Stimulated activated CD4-positive, alpha-beta T cell treated with anti-CD3 and anti-CD28 coated beads, TNF-alpha, amount 100 ng/mL, for 24 hours (primary cell): ENCODE results near the gene TGFBI.

Experiments used
- DNase-seq, 3 experiments: peaks; one replicate each; pipeline ENCODE4 v3.0.0-alpha.2; 2020; ENCODE audit warnings: low read depth in 3 of 3

The TGFBI gene

DNA sequence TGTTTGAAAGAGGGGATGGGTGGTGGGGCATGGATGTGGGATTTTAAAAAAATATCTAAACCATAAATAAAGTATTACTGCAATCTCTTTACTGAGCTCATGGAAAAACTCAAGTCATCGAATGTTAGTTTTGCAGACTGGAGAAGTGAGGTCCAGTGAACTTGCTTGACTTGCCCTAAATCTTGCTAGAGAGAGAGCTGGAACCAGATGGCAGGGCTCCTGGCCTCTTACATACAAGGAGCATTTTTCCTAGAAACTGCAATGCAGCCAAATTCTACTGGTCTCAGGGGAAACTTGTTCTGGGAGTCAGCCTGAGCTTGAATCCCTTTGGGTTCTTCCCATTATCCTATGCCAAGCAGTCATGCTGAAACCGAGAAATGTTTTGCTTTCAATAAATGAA, 2.9 kb upstream of the TGFBI start:
- DNase-seq = no peak

DNA sequence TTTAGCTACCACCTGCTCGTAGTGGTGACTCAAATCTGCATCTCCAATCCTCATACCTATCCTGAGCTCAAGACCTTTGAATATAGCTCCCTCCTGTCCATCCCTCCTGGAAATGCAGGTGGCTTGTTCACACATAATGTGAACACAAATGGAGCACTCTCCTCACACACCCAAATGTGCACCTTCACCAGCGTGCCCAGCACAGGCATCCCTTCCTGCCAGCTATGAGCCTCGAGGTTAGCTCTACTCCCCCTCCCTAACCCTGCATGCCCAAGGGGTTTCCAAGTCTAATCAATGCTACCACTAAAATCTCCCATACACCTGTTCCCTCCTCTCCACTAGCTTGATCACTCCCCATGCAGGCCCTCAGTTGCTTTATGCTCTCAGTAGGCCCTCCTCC, 2.2 kb upstream of the TGFBI start:
- DNase-seq = no peak

- DNase-seq = no peak
These were observed 1.5 kb upstream of the TGFBI start for GRCh38 chr5:136027311-136027710.

DNA sequence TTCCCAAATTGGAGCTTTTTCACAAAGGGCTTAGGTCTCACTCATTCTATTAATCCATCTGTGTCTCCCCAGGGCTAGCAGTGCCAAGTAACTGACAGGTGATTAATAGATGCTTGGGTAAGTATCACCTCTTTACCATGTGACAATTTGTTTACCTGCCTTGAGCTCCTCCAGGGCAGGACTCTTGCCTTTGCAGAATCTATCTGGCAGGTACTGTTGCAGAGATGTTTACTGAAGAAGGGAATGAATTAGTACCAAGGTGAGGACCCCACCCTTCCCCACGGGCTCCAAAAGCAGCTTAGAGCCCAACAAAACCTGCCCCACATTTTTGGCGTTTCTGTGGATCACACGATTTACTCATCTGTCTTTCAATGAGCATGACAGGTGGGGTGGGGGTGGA, 698 bp upstream of the TGFBI start:
- DNase-seq = no peak

- DNase-seq = no peak
These were observed 1.5 kb downstream of the TGFBI start for GRCh38 chr5:136030252-136030651.

DNA sequence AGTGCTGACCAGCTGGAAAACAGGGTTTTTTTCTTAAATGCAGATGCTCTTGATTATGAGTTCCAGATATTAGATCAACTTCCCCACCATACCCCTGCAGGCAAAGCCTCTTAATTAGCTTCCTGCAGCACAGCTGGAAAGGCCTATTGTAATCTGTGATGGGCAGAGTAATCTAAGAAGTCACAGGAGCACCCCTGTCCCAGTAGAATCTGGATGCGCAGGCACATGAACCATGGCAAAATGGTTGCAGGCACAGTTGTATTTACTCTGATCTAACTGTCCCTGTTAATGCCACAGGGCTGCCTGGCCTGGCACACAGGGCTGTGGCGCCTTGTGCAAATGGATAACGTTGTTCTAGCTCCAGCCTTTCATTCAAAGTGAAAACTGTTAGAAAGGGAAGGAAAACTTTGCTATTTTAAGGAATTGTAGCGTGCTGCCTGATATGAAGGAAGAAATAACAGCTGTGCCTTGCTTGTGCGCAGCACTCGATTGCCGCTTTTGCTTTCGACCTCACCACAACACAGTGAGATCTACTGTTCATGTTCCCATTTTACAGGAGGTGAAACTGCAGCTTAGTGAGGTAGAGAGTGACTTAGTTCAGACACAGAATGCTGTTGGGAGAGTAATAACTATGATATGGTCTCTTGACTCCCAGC, 2.3 kb downstream of the TGFBI start:
- no peak for DNase-seq

GRCh38 chr5:136031711-136032110, 2.9 kb downstream of the TGFBI start:
- DNase-seq = no peak

GRCh38 chr5:136032564-136032963, 3.8 kb downstream of the TGFBI start:
- DNase-seq = no peak

DNA sequence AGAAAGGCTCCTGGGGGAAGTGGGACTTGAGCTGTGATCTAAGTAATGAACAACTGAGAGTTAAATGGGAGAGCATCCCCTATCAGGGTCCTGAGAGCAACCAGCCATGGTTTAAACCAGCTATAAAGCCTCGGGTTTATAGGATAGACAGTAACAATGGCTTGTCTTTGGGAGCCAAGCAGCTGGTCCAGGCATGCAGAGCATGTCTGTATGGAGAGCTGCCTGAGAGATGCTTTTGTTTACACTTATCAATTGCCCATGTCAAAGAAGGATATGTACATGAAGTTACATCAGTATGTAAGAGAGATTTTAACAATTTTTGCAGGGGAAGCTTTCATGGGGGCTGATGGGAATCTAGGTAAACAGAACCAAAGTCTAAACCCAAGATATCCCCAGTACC, 4.4 kb downstream of the TGFBI start:
- no peak for DNase-seq

DNA sequence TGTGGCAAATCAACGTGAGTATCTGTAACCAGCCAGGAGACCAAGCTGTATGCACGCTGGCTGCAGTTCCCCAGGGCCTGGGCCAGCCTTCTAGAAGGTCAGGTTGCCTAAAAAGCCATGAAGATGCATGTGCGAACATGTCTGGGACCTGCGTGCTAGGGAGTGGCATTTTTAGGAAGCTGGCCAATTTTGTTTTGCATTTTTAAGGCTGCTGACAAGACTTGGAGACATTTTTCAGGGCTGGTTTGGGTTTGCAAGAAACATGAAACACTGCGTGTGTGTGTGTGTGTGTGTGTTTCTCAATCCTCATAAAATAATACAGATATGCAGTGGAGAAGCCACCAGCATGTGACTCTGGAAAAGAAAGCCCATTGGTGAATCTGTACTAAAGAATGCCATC, 5.1 kb downstream of the TGFBI start:
- no peak for DNase-seq

DNA sequence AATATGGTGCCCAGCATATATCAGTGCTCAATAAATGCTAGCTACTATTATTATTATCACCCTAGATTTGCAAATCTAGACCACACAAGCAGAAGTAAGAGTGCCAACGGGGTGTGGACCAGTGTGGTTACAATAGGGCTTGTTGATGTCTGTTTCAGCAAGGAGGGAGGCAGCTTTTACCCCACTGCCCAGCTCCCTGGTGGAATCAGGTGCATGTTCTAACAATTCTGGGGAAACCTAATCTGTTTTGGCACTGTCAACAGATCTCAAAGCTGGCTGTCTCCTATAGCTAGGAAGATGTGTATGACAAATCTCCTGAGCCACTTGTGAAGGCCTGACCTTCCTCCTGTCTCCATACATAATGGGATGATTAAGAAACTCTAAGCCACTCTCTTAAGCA, 5.7 kb downstream of the TGFBI start:
- no peak for DNase-seq

GRCh38 chr5:136034984-136035383, 6.2 kb downstream of the TGFBI start:
- DNase-seq = no peak

GRCh38 chr5:136035837-136036236, 7.0 kb downstream of the TGFBI start:
- DNase-seq = no peak

DNA sequence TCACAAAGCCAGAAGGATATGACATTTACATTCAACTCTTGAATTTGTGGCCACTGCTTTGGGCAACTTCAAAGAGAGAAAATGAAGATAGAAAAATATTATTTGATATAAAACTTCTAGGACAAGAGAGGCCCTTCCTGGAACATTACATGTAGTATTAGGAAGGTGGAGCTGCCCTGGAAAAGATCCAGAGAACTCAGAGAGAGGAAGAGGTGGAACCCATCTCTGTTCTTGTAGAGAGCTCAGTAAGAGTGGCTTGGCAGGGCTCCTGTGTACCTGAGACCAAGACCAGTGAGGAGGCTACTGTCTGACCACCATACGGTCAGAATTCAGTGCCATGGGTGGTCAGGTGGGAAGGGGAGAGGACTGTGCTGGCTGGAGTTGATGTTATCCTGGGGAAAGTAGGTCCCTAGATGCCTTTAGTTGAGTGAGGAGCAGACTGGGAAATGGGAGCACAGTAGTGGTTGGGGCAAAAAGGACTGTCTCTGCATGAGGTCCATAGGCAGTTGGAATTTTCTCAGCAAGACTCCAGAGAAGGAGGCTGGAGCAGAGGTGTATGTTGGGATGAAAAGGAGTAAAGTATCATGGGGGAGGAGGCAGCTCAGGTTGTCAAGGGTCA, 7.6 kb downstream of the TGFBI start:
- DNase-seq = no peak

- peak in 2 of 3 experiments; percentile 11 to 24 for DNase-seq
These were observed 8.4 kb downstream of the TGFBI start for GRCh38 chr5:136037001-136037705.

- no peak for DNase-seq
These were observed 9.8 kb downstream of the TGFBI start for GRCh38 chr5:136038635-136039034.

GRCh38 chr5:136039202-136039601, 10.4 kb downstream of the TGFBI start:
- no peak for DNase-seq

DNA sequence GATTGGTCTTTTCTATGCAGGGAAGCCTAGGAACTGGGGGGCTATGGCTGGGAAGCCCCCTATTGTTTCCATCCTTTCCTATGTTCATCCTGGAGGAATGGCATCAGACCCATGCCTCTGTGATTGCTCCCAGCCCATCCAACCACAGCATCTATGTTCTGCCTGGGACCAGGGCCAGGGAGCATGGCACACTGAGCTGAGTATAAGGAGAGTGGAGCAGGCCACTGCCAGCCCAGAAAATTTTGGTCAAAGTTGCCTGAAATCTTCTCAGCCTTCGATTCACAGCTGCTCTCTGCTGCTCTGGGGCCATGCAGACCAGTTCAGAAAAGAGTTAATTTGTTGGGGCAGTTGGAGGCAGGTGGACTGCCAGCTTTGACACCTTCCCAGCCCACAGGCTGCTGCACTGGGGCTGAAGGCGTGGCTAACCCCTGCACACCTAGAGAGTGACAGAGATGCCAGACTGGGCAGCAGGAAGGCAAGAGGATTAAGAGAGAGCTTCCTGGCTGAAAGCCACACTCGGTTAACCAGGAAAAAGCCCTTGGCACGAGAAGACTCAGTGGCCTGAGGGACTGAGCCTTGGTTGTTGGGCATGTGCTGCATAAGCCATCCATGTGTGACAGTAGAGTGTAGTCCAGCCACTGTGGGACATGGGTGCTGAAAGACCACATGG, 12.1 kb downstream of the TGFBI start:
- DNase-seq = no peak

DNA sequence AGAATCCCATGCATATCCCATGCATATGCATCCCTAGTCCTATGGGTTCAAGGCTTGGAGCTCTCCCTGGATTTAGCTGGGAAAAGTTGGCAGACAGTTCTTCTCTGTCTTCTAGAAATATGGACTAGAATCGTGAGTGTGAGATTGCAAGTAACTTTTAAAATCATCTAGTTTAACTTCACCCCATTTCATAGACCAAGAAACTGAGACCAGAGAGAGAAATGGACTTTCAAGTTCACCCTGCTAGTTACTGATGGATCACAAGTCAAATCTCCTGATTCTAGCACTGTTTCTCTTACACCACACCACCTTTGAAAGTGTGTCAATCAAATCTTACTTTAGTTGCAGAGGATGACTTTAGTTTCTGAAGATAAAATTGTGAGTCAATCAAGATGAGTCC, 13.4 kb downstream of the TGFBI start:
- DNase-seq = no peak

GRCh38 chr5:136042665-136043121, 13.9 kb downstream of the TGFBI start:
- no peak for DNase-seq

- DNase-seq = no peak
These were observed 14.8 kb downstream of the TGFBI start for GRCh38 chr5:136043551-136043950.

GRCh38 chr5:136043968-136044610, 15.3 kb downstream of the TGFBI start:
- no peak for DNase-seq
